HEK293 (cell line): ENCODE data around the gene BBIP1.

Experiments
- CTCF ChIA-PET: fragments of 350-600 bp; formaldehyde crosslinking; extraction: SDS; loops from one replicate; lab custom pipeline; 2021; ENCODE audit warnings: antibody characterized with exemption; lab: Yijun Ruan, JAX
- POLR2A ChIA-PET: fragments of 300-600 bp; formaldehyde crosslinking; extraction: SDS; loops from one replicate; lab custom pipeline; 2020; ENCODE audit warnings: antibody characterized with exemption, inconsistent platforms; lab: Yijun Ruan, JAX
- H3K27ac ChIP-seq: fragments of 200-500 bp; sonication (Bioruptor generic); 2 replicates; pipeline ENCODE4 v1.5.1; 2014; ENCODE audit warnings: low read depth, low read length, control low read depth, inconsistent platforms; ENCODE audit errors: extremely low read depth
- H3K36me3 ChIP-seq, 2 experiments: fragments of 200-500 bp in 1 of 2; sonication (Bioruptor generic) in 1 of 2; 1 replicate in 1 of 2; 2 replicates in 1 of 2; pipeline ENCODE4 v1.5.1; 2014 to 2017; ENCODE audit warnings: inconsistent platforms in 2 of 2, low read length in 2 of 2; ENCODE audit not compliant: control insufficient read depth in 2 of 2, insufficient read depth in 1 of 2
- H3K4me1 ChIP-seq: fragments of 200-500 bp; sonication (Bioruptor generic); 2 replicates; pipeline ENCODE4 v1.5.1; 2014; ENCODE audit warnings: mild to moderate bottlenecking, low read length, inconsistent platforms; ENCODE audit not compliant: control insufficient read depth, insufficient read depth
- H3K4me3 ChIP-seq: 2 replicates; pipeline ENCODE4 v1.5.1; 2011; ENCODE audit warnings: low read depth, mild to moderate bottlenecking, control low read depth, low read length, moderate library complexity
- H3K9me3 ChIP-seq: fragments of 200-500 bp; sonication (Bioruptor generic); 2 replicates; pipeline ENCODE4 v1.5.1; 2014; ENCODE audit warnings: low read depth, low read length, inconsistent platforms; ENCODE audit not compliant: control insufficient read depth, insufficient read depth
- HOXC10 ChIP-seq: sonication (generic); formaldehyde crosslinking; IDR thresholded peaks from 2 replicates; pipeline ENCODE4 v1.8.1; 2023; ENCODE audit warnings: mild to moderate bottlenecking, missing genetic modification reagents
- PRDM1 ChIP-seq: fragments of 450-650 bp; formaldehyde crosslinking; IDR thresholded peaks from 2 replicates; pipeline ENCODE4; 2016; ENCODE audit warnings: missing biosample characterization, missing genetic modification characterization
- RBAK ChIP-seq: fragments of 450-650 bp; formaldehyde crosslinking; IDR thresholded peaks from 2 replicates; pipeline ENCODE4 v1.5.1; 2016; ENCODE audit warnings: missing biosample characterization, missing genetic modification characterization
- ZBTB17 ChIP-seq: fragments of 450-650 bp; formaldehyde crosslinking; IDR thresholded peaks from 2 replicates; pipeline ENCODE4 v1.5.1; 2016; ENCODE audit warnings: missing biosample characterization, missing genetic modification characterization
- ZBTB8A ChIP-seq: fragments of 450-650 bp; formaldehyde crosslinking; IDR thresholded peaks from 2 replicates; pipeline ENCODE4 v1.5.1; 2016; ENCODE audit warnings: missing biosample characterization, missing genetic modification characterization
- ZFP3 ChIP-seq: fragments of 450-650 bp; formaldehyde crosslinking; IDR thresholded peaks from 2 replicates; pipeline ENCODE4 v1.5.1; 2016; ENCODE audit warnings: low read depth, missing biosample characterization, missing genetic modification characterization
- ZNF157 ChIP-seq: fragments of 450-650 bp; formaldehyde crosslinking; IDR thresholded peaks from 2 replicates; pipeline ENCODE4 v1.5.1; 2016; ENCODE audit warnings: missing biosample characterization, missing genetic modification characterization
- ZNF2 ChIP-seq: fragments of 450-650 bp; formaldehyde crosslinking; IDR thresholded peaks from 2 replicates; pipeline ENCODE4 v1.5.1; 2016; ENCODE audit warnings: missing biosample characterization, missing genetic modification characterization
- ZNF473 ChIP-seq: fragments of 450-650 bp; formaldehyde crosslinking; IDR thresholded peaks from 2 replicates; pipeline ENCODE4 v1.5.1; 2017; ENCODE audit warnings: missing biosample characterization, missing genetic modification characterization
- ZNF585B ChIP-seq: fragments of 450-650 bp; formaldehyde crosslinking; IDR thresholded peaks from 2 replicates; pipeline ENCODE4 v1.5.1; 2016; ENCODE audit warnings: missing biosample characterization, missing genetic modification characterization
- ZNF623 ChIP-seq: fragments of 450-650 bp; formaldehyde crosslinking; IDR thresholded peaks from 2 replicates; pipeline ENCODE4 v1.5.1; 2016; ENCODE audit warnings: missing biosample characterization, missing genetic modification characterization
- ZNF654 ChIP-seq: fragments of 450-650 bp; formaldehyde crosslinking; IDR thresholded peaks from 2 replicates; pipeline ENCODE4 v1.5.1; 2016; ENCODE audit warnings: low read depth, missing biosample characterization, missing genetic modification characterization
- ZNF664 ChIP-seq: fragments of 450-650 bp; formaldehyde crosslinking; IDR thresholded peaks from 2 replicates; pipeline ENCODE4 v1.5.1; 2016; ENCODE audit warnings: missing biosample characterization, missing genetic modification characterization
- ZSCAN30 ChIP-seq: fragments of 450-650 bp; IDR thresholded peaks from 2 replicates; pipeline ENCODE4 v1.5.1; 2018; ENCODE audit warnings: missing biosample characterization, mild to moderate bottlenecking, missing genetic modification characterization, moderate library complexity
- TF ChIP-seq, protein P1 (sequence below): fragments of 450-650 bp; formaldehyde crosslinking; IDR thresholded peaks from 2 replicates; pipeline ENCODE4 v1.5.1; 2016; ENCODE audit warnings: missing biosample characterization, missing genetic modification characterization
- TF ChIP-seq, protein P2 (sequence below): fragments of 450-650 bp; formaldehyde crosslinking; IDR thresholded peaks from 2 replicates; pipeline ENCODE4 v1.5.1; 2017; ENCODE audit warnings: missing biosample characterization, missing genetic modification characterization
- TF ChIP-seq, protein P3 (sequence below): fragments of 450-650 bp; formaldehyde crosslinking; IDR thresholded peaks from 2 replicates; pipeline ENCODE4 v1.5.1; 2016; ENCODE audit warnings: missing biosample characterization, missing genetic modification characterization
- TF ChIP-seq, protein P4 (sequence below): fragments of 450-650 bp; formaldehyde crosslinking; IDR thresholded peaks from 2 replicates; pipeline ENCODE4 v1.5.1; 2016; ENCODE audit warnings: missing biosample characterization, missing genetic modification characterization

The BBIP1 gene

DNA sequence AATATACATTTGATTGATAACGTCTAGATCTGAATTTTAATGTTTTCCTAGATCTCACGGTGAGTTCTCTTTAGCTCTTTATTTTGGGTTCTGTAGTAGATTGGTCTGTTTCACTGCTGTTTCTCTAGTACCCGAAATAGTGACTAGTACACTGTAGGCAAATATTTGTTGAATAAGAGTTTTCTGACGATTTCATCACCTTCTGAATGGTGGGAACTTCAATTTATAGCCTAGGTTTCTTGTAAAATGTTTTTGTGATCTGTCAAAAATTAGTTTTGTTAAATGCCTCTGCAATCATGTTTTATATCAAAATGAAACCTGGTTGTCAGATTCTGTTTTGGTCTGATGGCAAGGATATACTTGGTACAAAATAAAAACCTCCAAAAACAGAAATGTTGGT is 37.1 kb downstream of the BBIP1 start:
- Histone ChIP-seq H3K36me3 (peaks cover 63 to 72% of the 10 kb centered on the region in 2 experiments), H3K4me1 (no peaks in the 10 kb centered on the region), H3K4me3 (no peak overlapping the region), H3K9me3 (no peaks in the 10 kb centered on the region), H3K27ac (no peak overlapping the region)
- CTCF ChIA-PET = interaction anchor here (0.6 to 2.3 kb wide), 6 partner anchors 11 to 193 kb away, joined by 3 to 8 read pairs (median 3); no protein-coding TSS in a partner anchor
- TF ChIP-seq, protein P1, sequence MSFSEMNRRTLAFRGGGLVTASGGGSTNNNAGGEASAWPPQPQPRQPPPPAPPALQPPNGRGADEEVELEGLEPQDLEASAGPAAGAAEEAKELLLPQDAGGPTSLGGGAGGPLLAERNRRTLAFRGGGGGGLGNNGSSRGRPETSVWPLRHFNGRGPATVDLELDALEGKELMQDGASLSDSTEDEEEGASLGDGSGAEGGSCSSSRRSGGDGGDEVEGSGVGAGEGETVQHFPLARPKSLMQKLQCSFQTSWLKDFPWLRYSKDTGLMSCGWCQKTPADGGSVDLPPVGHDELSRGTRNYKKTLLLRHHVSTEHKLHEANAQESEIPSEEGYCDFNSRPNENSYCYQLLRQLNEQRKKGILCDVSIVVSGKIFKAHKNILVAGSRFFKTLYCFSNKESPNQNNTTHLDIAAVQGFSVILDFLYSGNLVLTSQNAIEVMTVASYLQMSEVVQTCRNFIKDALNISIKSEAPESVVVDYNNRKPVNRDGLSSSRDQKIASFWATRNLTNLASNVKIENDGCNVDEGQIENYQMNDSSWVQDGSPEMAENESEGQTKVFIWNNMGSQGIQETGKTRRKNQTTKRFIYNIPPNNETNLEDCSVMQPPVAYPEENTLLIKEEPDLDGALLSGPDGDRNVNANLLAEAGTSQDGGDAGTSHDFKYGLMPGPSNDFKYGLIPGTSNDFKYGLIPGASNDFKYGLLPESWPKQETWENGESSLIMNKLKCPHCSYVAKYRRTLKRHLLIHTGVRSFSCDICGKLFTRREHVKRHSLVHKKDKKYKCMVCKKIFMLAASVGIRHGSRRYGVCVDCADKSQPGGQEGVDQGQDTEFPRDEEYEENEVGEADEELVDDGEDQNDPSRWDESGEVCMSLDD (tag by site-specific recombination) = no peak
- TF ChIP-seq, protein P2, sequence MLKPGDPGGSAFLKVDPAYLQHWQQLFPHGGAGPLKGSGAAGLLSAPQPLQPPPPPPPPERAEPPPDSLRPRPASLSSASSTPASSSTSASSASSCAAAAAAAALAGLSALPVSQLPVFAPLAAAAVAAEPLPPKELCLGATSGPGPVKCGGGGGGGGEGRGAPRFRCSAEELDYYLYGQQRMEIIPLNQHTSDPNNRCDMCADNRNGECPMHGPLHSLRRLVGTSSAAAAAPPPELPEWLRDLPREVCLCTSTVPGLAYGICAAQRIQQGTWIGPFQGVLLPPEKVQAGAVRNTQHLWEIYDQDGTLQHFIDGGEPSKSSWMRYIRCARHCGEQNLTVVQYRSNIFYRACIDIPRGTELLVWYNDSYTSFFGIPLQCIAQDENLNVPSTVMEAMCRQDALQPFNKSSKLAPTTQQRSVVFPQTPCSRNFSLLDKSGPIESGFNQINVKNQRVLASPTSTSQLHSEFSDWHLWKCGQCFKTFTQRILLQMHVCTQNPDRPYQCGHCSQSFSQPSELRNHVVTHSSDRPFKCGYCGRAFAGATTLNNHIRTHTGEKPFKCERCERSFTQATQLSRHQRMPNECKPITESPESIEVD = peak; percentile 66
- POLR2A ChIA-PET = no interaction called here

DNA sequence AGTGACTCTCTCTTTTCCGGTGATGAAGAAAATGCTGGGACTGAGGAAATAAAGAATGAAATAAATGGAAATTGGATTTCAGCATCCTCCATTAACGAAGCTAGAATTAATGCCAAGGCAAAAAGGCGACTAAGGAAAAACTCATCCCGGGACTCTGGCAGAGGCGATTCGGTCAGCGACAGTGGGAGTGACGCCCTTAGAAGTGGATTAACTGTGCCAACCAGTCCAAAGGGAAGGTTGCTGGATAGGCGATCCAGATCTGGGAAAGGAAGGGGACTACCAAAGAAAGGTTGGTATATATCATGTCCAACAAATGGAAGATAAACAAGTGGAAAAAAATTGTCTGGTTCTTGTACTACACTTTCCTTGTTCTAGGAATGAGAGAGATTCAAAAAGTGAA is 37.7 kb downstream of the BBIP1 start:
- ChIA-PET CTCF (interaction anchor here (0.6 to 2.3 kb wide), 7 partner anchors 11 to 226 kb away, joined by 3 to 8 read pairs (median 3); no protein-coding TSS in a partner anchor), POLR2A (no interaction called here)
- H3K4me1 ChIP-seq = no peaks in the 10 kb centered on the region
- no peak overlapping the region for H3K27ac ChIP-seq
- H3K4me3 ChIP-seq = no peak overlapping the region
- H3K36me3 ChIP-seq = peaks cover 63 to 68% of the 10 kb centered on the region in 2 experiments
- no peaks in the 10 kb centered on the region for H3K9me3 ChIP-seq
- no peak for TF ChIP-seq ZNF623 (tag by site-specific recombination)
- TF ChIP-seq, protein P2 = no peak
- no peak for TF ChIP-seq RBAK (tag by site-specific recombination)
- TF ChIP-seq ZNF157 (tag by site-specific recombination) = no peak
- TF ChIP-seq ZNF2 (tag by site-specific recombination) = no peak
- TF ChIP-seq ZNF654 = no peak
- TF ChIP-seq ZSCAN30 = no peak
- 0 out of 2 replicates have a peak, but pooled peaks have one; percentile 23 for TF ChIP-seq ZBTB17
- TF ChIP-seq, protein P3, sequence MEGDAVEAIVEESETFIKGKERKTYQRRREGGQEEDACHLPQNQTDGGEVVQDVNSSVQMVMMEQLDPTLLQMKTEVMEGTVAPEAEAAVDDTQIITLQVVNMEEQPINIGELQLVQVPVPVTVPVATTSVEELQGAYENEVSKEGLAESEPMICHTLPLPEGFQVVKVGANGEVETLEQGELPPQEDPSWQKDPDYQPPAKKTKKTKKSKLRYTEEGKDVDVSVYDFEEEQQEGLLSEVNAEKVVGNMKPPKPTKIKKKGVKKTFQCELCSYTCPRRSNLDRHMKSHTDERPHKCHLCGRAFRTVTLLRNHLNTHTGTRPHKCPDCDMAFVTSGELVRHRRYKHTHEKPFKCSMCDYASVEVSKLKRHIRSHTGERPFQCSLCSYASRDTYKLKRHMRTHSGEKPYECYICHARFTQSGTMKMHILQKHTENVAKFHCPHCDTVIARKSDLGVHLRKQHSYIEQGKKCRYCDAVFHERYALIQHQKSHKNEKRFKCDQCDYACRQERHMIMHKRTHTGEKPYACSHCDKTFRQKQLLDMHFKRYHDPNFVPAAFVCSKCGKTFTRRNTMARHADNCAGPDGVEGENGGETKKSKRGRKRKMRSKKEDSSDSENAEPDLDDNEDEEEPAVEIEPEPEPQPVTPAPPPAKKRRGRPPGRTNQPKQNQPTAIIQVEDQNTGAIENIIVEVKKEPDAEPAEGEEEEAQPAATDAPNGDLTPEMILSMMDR = no peak
- no peak for TF ChIP-seq ZBTB8A (tag by site-specific recombination)
- TF ChIP-seq PRDM1 (tag by site-specific recombination) = peak; percentile 81
- TF ChIP-seq ZFP3 (tag by site-specific recombination) = no peak
- TF ChIP-seq, all 188 proteins: peak for 2

DNA sequence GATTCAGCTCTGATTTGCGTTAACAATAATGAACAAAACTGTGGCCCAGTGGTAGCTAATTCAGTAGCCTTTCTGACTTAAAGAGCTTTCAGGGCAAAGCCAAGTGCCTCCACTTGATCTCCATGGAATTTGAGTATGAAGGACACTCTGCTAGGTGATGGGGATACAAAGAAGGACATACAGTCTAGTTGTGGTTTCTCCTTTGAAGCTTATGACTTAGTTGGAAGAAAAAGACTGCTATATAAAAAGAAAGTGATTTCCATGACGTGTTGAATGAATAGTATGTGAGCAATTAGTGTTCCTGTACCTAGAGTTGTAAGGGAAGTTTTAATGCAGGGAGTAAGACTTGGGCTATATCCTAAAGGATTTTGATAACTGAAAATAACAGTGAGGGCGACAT is 39.0 kb downstream of the BBIP1 start:
- peaks cover 64 to 66% of the 10 kb centered on the region in 2 experiments for H3K36me3 ChIP-seq
- ChIA-PET CTCF (interaction anchor here (0.6 to 0.7 kb wide), 2 partner anchors 14 to 280 kb away, joined by 3 to 4 read pairs; no protein-coding TSS in a partner anchor), POLR2A (no interaction called here)
- no peak overlapping the region for H3K27ac ChIP-seq
- H3K9me3 ChIP-seq = no peaks in the 10 kb centered on the region
- H3K4me1 ChIP-seq = no peaks in the 10 kb centered on the region
- no peak overlapping the region for H3K4me3 ChIP-seq
- TF ChIP-seq ZNF664 (tag by site-specific recombination) (0 out of 2 replicates have a peak, but pooled peaks have one; percentile 9), HOXC10 (CRISPR knock-in tag) (no peak), ZNF473 (tag by site-specific recombination) (no peak), ZNF585B (no peak)
- TF ChIP-seq, protein P4, sequence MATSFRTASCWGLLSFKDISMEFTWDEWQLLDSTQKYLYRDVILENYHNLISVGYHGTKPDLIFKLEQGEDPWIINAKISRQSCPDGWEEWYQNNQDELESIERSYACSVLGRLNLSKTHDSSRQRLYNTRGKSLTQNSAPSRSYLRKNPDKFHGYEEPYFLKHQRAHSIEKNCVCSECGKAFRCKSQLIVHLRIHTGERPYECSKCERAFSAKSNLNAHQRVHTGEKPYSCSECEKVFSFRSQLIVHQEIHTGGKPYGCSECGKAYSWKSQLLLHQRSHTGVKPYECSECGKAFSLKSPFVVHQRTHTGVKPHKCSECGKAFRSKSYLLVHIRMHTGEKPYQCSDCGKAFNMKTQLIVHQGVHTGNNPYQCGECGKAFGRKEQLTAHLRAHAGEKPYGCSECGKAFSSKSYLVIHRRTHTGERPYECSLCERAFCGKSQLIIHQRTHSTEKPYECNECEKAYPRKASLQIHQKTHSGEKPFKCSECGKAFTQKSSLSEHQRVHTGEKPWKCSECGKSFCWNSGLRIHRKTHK (tag by site-specific recombination) = no peak
